ENCODE results near the gene NOP16.
"Not testable (repeated sequence)": the region's sequence is repeated elsewhere in the genome, so short reads cannot be mapped to it uniquely, and the experiment has no call there.

NOP16 gene

GRCh38 chr5:176410486-176411180, 22.2 kb upstream of the NOP16 start:
- TF ChIP-seq, protein P1, sequence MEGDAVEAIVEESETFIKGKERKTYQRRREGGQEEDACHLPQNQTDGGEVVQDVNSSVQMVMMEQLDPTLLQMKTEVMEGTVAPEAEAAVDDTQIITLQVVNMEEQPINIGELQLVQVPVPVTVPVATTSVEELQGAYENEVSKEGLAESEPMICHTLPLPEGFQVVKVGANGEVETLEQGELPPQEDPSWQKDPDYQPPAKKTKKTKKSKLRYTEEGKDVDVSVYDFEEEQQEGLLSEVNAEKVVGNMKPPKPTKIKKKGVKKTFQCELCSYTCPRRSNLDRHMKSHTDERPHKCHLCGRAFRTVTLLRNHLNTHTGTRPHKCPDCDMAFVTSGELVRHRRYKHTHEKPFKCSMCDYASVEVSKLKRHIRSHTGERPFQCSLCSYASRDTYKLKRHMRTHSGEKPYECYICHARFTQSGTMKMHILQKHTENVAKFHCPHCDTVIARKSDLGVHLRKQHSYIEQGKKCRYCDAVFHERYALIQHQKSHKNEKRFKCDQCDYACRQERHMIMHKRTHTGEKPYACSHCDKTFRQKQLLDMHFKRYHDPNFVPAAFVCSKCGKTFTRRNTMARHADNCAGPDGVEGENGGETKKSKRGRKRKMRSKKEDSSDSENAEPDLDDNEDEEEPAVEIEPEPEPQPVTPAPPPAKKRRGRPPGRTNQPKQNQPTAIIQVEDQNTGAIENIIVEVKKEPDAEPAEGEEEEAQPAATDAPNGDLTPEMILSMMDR (IDR thresholded peaks at IDR 0.05; ENCODE audit: borderline replicate concordance, insufficient read depth, low read depth, low read length): no peak
- no peak overlapping the region for H3K4me3 ChIP-seq (ENCODE audit: low read depth, low read length)

DNA sequence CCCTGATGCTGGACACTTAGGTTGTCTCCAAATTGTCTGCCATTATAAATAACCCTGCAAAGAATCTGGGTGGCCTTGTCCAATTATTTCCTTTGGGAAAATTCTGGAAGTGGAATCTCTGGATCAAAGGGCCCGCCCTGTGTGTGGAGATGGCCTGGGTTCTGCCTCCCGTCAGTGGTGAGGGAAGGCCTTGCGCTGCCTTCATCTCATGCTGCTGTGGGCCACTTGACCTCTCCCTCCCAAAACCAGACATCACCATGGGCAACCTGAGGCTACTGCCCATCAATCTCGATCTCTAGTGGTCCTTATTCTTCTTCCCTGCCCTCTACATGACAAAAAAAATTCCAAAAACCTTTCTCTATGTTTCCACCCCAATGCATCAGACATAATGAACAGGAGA, 21.4 kb upstream of the NOP16 start:
- TF ChIP-seq, protein P1 (IDR thresholded peaks at IDR 0.05; ENCODE audit: borderline replicate concordance, insufficient read depth, low read depth, low read length): no peak

DNA sequence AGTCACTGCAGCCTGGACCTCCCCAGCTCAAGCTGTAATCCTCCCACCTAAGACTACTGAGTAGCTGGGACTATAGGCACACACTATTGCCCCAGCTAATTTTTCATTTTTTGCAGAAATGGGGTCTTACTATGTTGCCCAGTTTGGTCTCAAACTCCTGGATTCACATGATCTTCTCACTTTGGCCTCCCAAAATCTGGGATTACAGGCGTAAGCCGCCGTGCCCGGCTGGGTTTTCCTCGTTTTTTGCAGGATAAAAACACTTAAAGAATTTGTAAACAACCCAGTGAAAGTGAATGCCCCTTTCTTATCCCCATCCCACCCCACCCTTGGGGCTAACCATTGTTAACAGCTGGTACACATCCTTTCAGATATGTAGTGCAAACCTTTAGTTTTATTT, 20.2 kb upstream of the NOP16 start:
- TF ChIP-seq, protein P1 (IDR thresholded peaks at IDR 0.05; ENCODE audit: borderline replicate concordance, insufficient read depth, low read depth, low read length): no peak
- no peak overlapping the region for H3K4me3 ChIP-seq (ENCODE audit: low read depth, low read length)

More for the DNA sequence above, 21.4 kb upstream of the NOP16 start:
- H3K4me3 ChIP-seq (ENCODE audit: low read depth, low read length): no peak overlapping the region

DNA sequence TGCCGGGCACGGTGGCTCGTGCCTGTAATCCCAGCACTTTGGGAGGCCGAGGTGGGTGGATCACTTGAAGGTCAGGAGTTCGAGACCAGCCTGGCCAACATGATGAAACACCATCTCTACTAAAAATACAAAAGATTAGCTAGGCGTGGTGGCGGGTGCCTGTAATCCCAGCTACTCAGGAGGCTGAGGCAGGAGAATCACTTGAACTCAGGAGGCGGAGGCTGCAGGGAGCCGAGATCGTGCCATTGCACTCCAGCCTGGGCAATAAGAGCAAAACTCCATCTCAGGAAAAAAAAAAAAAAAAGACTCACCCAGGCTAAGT, 19.8 kb upstream of the NOP16 start:
- H3K4me3 ChIP-seq (ENCODE audit: low read depth, low read length): not testable (repeated sequence)

GRCh38 chr5:176407456-176408251, 19.3 kb upstream of the NOP16 start:
- TF ChIP-seq, protein P1 (IDR thresholded peaks at IDR 0.05; ENCODE audit: borderline replicate concordance, insufficient read depth, low read depth, low read length): no peak
- H3K4me3 ChIP-seq (ENCODE audit: low read depth, low read length): no peak overlapping the region

DNA sequence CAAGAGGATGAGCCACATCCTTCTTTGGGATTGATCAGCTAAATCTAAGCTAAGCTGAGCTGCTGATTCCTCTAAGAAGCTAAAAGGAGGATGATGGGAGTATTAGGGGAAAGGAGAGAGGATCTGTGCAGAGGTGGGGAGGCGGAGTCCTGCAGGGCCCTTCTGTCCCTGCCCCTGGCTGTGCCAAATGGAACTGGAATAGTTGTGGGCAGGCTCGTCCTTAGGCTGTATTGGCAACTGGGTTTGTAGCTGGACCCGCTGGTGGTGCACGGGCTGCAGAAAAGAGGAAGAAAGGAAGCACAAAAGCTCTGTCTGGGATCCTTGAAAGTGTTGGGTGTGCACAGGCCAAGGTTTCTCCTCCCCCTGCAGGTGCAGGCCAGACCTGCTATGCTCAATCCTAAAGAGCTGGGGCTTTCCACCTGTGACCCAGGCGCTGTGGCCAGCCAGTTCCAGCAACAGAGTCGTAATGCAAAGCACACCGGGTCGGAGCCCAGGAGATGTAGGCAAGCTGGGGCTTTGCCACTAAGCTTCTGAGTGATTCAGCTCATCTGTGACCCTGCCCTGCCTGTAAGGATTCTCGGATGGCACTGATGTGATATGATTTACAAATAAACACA, 18.1 kb upstream of the NOP16 start:
- no peak overlapping the region for H3K4me3 ChIP-seq (ENCODE audit: low read depth, low read length)
- TF ChIP-seq, protein P1 (IDR thresholded peaks at IDR 0.05; ENCODE audit: borderline replicate concordance, insufficient read depth, low read depth, low read length): no peak

DNA sequence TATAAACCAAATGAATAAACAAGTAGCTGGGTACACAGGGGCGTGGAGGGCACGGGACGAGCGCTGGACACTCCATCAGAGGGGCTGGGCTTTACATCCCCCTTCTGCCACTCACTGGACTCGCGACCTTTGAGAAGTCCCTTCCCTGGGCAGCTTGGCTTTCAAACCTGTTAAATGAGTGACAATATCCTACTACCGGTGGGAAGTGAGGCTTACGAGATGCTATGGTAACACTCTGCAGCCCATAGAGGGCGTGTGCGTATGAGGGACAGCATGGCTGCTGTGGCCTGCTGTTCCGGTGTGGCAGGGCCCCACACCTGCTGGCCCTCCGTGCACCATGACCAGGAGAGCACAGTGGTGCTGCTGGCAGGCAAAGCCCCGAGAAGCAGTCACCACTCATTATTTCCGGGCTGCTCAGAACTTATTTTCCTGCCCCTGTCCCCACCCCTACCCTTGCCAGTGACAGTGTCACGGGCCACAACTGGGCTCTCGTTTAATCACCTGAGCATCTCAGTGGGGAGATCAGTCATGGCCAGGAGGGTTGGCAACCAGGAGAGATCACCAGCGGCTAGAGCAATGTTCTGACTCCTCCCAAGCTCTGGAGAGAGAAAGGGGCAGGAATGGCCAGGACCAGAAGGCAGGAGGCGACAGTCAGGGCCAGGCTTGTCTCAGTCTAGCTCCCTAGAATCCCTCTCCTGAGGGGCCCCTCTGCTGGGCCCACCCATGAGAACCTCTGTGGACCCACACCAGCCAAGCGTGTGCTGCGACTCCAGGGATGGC, 17.4 kb upstream of the NOP16 start:
- no peak overlapping the region for H3K4me3 ChIP-seq (ENCODE audit: low read depth, low read length)
- TF ChIP-seq, protein P1 (IDR thresholded peaks at IDR 0.05; ENCODE audit: borderline replicate concordance, insufficient read depth, low read depth, low read length): no peak
